GM23338 (cell line): Measurements from ENCODE around the gene TBX10.

ENCODE experiments used
- CREB1 ChIP-seq: fragments of 250-450 bp; sonication (Bioruptor Pico); IDR thresholded peaks from 2 replicates; pipeline ENCODE4 v1.5.0; 2020; ENCODE audit warnings: low read depth, mild to moderate bottlenecking, moderate library complexity
- CTCF ChIP-seq, 2 experiments: fragments of 200-600 bp in 1 of 2; sonication (generic) in 1 of 2; conservative IDR thresholded peaks; 2 replicates each; pipeline versions ENCODE4 v1.5.1 to v1.6.1; 2016 to 2017; ENCODE audit warnings: antibody characterized with exemption in 2 of 2, low read depth in 2 of 2, mild to moderate bottlenecking in 2 of 2, moderate library complexity in 1 of 2
- ETS1 ChIP-seq: IDR thresholded peaks from 2 replicates; pipeline ENCODE4 v1.6.1; 2016; ENCODE audit warnings: antibody characterized with exemption
- EZH2 ChIP-seq: fragments of 200-600 bp; sonication (generic); IDR thresholded peaks from one replicate; pipeline ENCODE4 v1.8.0; 2017; ENCODE audit warnings: antibody characterized with exemption, mild to moderate bottlenecking, low read depth; ENCODE audit not compliant: unreplicated experiment
- EZH2phosphoT487 ChIP-seq: fragments of 200-600 bp; sonication (generic); IDR thresholded peaks from one replicate; pipeline ENCODE4 v1.8.1; 2018; ENCODE audit warnings: antibody characterized with exemption; ENCODE audit not compliant: unreplicated experiment
- JUNB ChIP-seq: IDR thresholded peaks from one replicate; pipeline ENCODE4 v1.6.1; 2016; ENCODE audit warnings: antibody characterized with exemption; ENCODE audit not compliant: unreplicated experiment
- POLR2AphosphoS5 ChIP-seq: IDR thresholded peaks from 2 replicates; pipeline ENCODE4 v1.6.1; 2016; ENCODE audit warnings: antibody characterized with exemption, low read depth
- STAT1 ChIP-seq: IDR thresholded peaks from one replicate; pipeline ENCODE4 v1.6.1; 2016; ENCODE audit warnings: antibody characterized with exemption; ENCODE audit not compliant: unreplicated experiment
- ZNF114 ChIP-seq: fragments of 250-450 bp; sonication (Bioruptor Pico); IDR thresholded peaks from 2 replicates; pipeline ENCODE4 v1.5.0; 2020; ENCODE audit warnings: mild to moderate bottlenecking, moderate library complexity
- ZNF331 ChIP-seq: fragments of 250-450 bp; sonication (Bioruptor Pico); IDR thresholded peaks from 2 replicates; pipeline ENCODE4 v1.5.0; 2020; ENCODE audit warnings: low read depth, mild to moderate bottlenecking, moderate library complexity
- TF ChIP-seq, protein P1 (sequence below): IDR thresholded peaks from one replicate; pipeline ENCODE4 v1.6.1; 2018; ENCODE audit warnings: antibody characterized with exemption; ENCODE audit not compliant: unreplicated experiment

GRCh38 chr11:67626970-67627369 lies 12.6 kb downstream of the TBX10 start:
- TF ChIP-seq CTCF (conservative IDR thresholded peaks at IDR 0.05; ENCODE audit: low read depth in 2 of 2) (no peak), EZH2phosphoT487 (no peak), POLR2AphosphoS5 (no peak), EZH2 (no peak), STAT1 (no peak), CREB1 (CRISPR knock-in tag) (no peak), JUNB (no peak), ETS1 (no peak), ZNF114 (CRISPR knock-in tag) (no peak), ZNF331 (CRISPR knock-in tag) (no peak)
- TF ChIP-seq, protein P1, sequence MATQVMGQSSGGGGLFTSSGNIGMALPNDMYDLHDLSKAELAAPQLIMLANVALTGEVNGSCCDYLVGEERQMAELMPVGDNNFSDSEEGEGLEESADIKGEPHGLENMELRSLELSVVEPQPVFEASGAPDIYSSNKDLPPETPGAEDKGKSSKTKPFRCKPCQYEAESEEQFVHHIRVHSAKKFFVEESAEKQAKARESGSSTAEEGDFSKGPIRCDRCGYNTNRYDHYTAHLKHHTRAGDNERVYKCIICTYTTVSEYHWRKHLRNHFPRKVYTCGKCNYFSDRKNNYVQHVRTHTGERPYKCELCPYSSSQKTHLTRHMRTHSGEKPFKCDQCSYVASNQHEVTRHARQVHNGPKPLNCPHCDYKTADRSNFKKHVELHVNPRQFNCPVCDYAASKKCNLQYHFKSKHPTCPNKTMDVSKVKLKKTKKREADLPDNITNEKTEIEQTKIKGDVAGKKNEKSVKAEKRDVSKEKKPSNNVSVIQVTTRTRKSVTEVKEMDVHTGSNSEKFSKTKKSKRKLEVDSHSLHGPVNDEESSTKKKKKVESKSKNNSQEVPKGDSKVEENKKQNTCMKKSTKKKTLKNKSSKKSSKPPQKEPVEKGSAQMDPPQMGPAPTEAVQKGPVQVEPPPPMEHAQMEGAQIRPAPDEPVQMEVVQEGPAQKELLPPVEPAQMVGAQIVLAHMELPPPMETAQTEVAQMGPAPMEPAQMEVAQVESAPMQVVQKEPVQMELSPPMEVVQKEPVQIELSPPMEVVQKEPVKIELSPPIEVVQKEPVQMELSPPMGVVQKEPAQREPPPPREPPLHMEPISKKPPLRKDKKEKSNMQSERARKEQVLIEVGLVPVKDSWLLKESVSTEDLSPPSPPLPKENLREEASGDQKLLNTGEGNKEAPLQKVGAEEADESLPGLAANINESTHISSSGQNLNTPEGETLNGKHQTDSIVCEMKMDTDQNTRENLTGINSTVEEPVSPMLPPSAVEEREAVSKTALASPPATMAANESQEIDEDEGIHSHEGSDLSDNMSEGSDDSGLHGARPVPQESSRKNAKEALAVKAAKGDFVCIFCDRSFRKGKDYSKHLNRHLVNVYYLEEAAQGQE, result no peak
